NCI-H187 (cell line): Measurements from ENCODE around the gene ZNF334.

ENCODE experiments used
- DNase-seq, 2 experiments: peaks; one replicate each; lab custom pipeline; 2025; lab: John Stamatoyannopoulos, UW

Gene ZNF334

GRCh38 chr20:46545827-46546138 is 32.4 kb upstream of the ZNF334 start:
- DNase-seq: no peak

GRCh38 chr20:46545077-46545826 is 31.9 kb upstream of the ZNF334 start:
- DNase-seq: no peak

GRCh38 chr20:46544576-46544975 is 31.2 kb upstream of the ZNF334 start:
- no peak for DNase-seq

- no peak for DNase-seq
Measured at GRCh38 chr20:46543959-46544358, 30.6 kb upstream of the ZNF334 start.

GRCh38 chr20:46543033-46543432 is 29.7 kb upstream of the ZNF334 start:
- DNase-seq: no peak

GRCh38 chr20:46541229-46541935 is 28.0 kb upstream of the ZNF334 start:
- no peak for DNase-seq

- no peak for DNase-seq
Measured at GRCh38 chr20:46539113-46539512, 25.8 kb upstream of the ZNF334 start.

- no peak for DNase-seq
Measured at GRCh38 chr20:46530640-46531039, 17.3 kb upstream of the ZNF334 start.

GRCh38 chr20:46523696-46524328 is 10.5 kb upstream of the ZNF334 start:
- DNase-seq: no peak

GRCh38 chr20:46523108-46523507 is 9.7 kb upstream of the ZNF334 start:
- DNase-seq: no peak

- DNase-seq: no peak
Measured at GRCh38 chr20:46520976-46521579, 7.7 kb upstream of the ZNF334 start.

GRCh38 chr20:46520540-46520939 is 7.2 kb upstream of the ZNF334 start:
- no peak for DNase-seq

- DNase-seq: no peak
Measured at GRCh38 chr20:46519471-46520068, 6.2 kb upstream of the ZNF334 start.

- no peak for DNase-seq
Measured at GRCh38 chr20:46509523-46509922, 3.8 kb downstream of the ZNF334 start.

GRCh38 chr20:46507760-46508407 is 5.5 kb downstream of the ZNF334 start:
- DNase-seq: no peak

GRCh38 chr20:46505506-46505905 is 7.9 kb downstream of the ZNF334 start:
- no peak for DNase-seq

- no peak for DNase-seq
Measured at GRCh38 chr20:46501961-46502360, 11.4 kb downstream of the ZNF334 start.

GRCh38 chr20:46501337-46501942 is 11.9 kb downstream of the ZNF334 start:
- no peak for DNase-seq

GRCh38 chr20:46494077-46494476 is 19.3 kb downstream of the ZNF334 start:
- DNase-seq: no peak

- no peak for DNase-seq
Measured at GRCh38 chr20:46491354-46491753, 22.0 kb downstream of the ZNF334 start.

GRCh38 chr20:46488451-46488850 is 24.9 kb downstream of the ZNF334 start:
- no peak for DNase-seq

GRCh38 chr20:46487628-46488027 is 25.7 kb downstream of the ZNF334 start:
- DNase-seq: no peak
